OCI-LY3 (cell line): Measurements from ENCODE around the gene RPS6KA5.
"Not testable (repeated sequence)": the region's sequence is repeated elsewhere in the genome, so short reads cannot be mapped to it uniquely, and the experiment has no call there.

ENCODE experiments used
- H2AFZ ChIP-seq: fragments of 200-600, 300-600 bp; shearing (Covaris generic); 2 replicates; pipeline ENCODE4 v1.6.0; 2014; ENCODE audit warnings: antibody characterized with exemption, low read depth, low read length
- H3K27ac ChIP-seq: fragments of 200-600, 300-600 bp; sonication (generic); 2 replicates; pipeline ENCODE4 v1.5.1; 2014; ENCODE audit warnings: mild to moderate bottlenecking, low read length, moderate library complexity, mixed read lengths
- H3K27me3 ChIP-seq: fragments of 200-600, 300-600 bp; sonication (generic); 2 replicates; pipeline ENCODE4 v1.6.1; 2014; ENCODE audit warnings: low read depth, low read length, mixed read lengths
- H3K36me3 ChIP-seq: fragments of 200-600, 300-600 bp; sonication (generic); replicated peaks from 2 replicates; pipeline ENCODE3; 2014; ENCODE audit warnings: low read depth, low read length, mixed read lengths
- H3K4me1 ChIP-seq: fragments of 300-600, 200-600 bp; sonication (generic); 2 replicates; pipeline ENCODE4 v1.6.1; 2014; ENCODE audit warnings: low read length, mixed read lengths
- H3K4me2 ChIP-seq: fragments of 200-600, 300-600 bp; sonication (generic); 2 replicates; pipeline ENCODE4 v1.6.1; 2014; ENCODE audit warnings: low read length, mixed read lengths
- H3K4me3 ChIP-seq: fragments of 300-600, 200-600 bp; sonication (generic); 2 replicates; pipeline ENCODE4 v1.5.1; 2014; ENCODE audit warnings: antibody characterized with exemption, mild to moderate bottlenecking, low read length, moderate library complexity
- H3K79me2 ChIP-seq: fragments of 300-600, 200-600 bp; shearing (Covaris generic); 2 replicates; pipeline ENCODE4 v1.6.1; 2014; ENCODE audit warnings: mild to moderate bottlenecking, low read length, mixed read lengths
- H3K9ac ChIP-seq: fragments of 300-600, 200-600 bp; shearing (Covaris generic); 2 replicates; pipeline ENCODE4 v1.6.0; 2014; ENCODE audit warnings: mild to moderate bottlenecking, low read length, moderate library complexity
- H3K9me3 ChIP-seq: fragments of 200-600, 300-600 bp; shearing (Covaris generic); 2 replicates; pipeline ENCODE4 v1.6.1; 2014; ENCODE audit warnings: low read length, mixed read lengths; ENCODE audit not compliant: insufficient read depth
- H4K20me1 ChIP-seq: fragments of 200-600, 300-600 bp; sonication (generic); 2 replicates; pipeline ENCODE4 v1.6.1; 2016; ENCODE audit warnings: low read length, mixed read lengths; ENCODE audit not compliant: insufficient read depth
- EZH2phosphoT487 ChIP-seq: fragments of 200-600 bp; shearing (Covaris generic); IDR thresholded peaks from 2 replicates; pipeline ENCODE4 v1.6.1; 2018; ENCODE audit warnings: antibody characterized with exemption, mixed run types, low read depth
- TF ChIP-seq, protein P1 (sequence below): fragments of 200-600, 300-600 bp; sonication (generic); IDR thresholded peaks from 2 replicates; pipeline ENCODE4 v1.5.1; 2014; ENCODE audit warnings: antibody characterized with exemption, low read length, low read depth

Gene RPS6KA5

DNA sequence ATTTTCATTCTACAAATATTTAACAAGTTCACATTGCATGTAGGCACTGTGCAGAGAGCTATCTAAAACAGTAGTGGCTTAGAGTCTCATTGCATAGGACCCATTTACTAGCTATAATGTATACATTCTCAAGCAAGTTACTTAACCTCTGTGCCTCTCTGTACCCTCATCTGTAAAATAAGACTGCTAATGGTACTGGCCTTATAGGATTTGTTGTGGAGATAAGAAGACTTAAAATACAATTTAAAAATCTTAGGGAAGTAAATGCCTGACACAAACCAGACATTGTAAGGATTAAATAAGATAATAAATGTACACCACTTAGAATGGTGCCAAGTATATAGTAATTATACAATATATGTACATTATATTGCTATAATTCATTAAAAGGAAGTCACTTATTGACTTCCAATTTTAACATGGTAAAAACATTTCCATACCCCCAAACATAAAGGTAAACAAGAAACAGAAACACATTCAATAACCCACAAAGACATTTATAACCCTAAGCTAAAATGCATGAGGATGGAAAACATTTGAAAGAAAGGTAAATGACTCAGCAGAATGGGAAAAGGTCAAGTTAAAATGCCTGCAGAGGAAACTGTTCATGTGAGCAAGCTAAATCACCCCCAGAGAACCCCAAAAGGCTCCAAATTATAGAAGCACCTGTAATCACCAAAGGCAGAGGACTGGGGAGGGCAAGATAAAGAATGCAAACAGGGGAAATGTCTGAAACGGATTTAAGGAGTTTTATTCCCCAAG lies 30.8 kb downstream of the RPS6KA5 start:
- Histone ChIP-seq H3K4me3 (no peak overlapping the region), H3K27me3 (no peaks in the 10 kb centered on the region), H4K20me1 (no peaks in the 10 kb centered on the region), H3K4me1 (peaks cover 16% of the 10 kb centered on the region), H3K36me3 (no peaks in the 10 kb centered on the region), H3K9me3 (no peaks in the 10 kb centered on the region), H3K79me2 (peaks cover 7% of the 10 kb centered on the region), H3K9ac (no peak overlapping the region), H2AFZ (no peak overlapping the region), H3K27ac (no peak overlapping the region), H3K4me2 (no peak overlapping the region)
- TF ChIP-seq, protein P1, sequence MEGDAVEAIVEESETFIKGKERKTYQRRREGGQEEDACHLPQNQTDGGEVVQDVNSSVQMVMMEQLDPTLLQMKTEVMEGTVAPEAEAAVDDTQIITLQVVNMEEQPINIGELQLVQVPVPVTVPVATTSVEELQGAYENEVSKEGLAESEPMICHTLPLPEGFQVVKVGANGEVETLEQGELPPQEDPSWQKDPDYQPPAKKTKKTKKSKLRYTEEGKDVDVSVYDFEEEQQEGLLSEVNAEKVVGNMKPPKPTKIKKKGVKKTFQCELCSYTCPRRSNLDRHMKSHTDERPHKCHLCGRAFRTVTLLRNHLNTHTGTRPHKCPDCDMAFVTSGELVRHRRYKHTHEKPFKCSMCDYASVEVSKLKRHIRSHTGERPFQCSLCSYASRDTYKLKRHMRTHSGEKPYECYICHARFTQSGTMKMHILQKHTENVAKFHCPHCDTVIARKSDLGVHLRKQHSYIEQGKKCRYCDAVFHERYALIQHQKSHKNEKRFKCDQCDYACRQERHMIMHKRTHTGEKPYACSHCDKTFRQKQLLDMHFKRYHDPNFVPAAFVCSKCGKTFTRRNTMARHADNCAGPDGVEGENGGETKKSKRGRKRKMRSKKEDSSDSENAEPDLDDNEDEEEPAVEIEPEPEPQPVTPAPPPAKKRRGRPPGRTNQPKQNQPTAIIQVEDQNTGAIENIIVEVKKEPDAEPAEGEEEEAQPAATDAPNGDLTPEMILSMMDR: no peak
- TF ChIP-seq EZH2phosphoT487: no peak

DNA sequence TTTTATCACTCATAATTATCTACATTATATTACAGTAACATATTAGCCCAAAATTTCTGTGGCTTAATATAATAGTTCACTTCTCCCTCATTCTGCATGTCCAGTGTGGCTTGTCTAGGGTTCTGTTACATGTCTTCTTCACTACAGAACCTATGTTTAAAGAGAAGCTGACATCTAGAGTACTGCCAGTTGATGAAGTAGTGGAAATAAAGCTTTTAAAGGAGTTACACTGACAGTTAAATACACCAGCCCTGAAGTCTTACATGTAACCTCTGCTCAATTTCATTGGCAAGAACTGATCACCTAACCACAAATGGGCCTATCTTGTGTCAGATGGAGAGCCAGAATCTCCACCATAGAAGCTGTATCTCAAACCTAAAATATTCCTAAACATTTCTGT lies 32.9 kb downstream of the RPS6KA5 start:
- H4K20me1 ChIP-seq: no peaks in the 10 kb centered on the region
- peaks cover 32% of the 10 kb centered on the region for H3K4me1 ChIP-seq
- no peak overlapping the region for H3K9ac ChIP-seq
- no peaks in the 10 kb centered on the region for H3K9me3 ChIP-seq
- no peak overlapping the region for H3K4me2 ChIP-seq
- no peak overlapping the region for H2AFZ ChIP-seq
- TF ChIP-seq, protein P1: no peak
- TF ChIP-seq EZH2phosphoT487: no peak
- no peak overlapping the region for H3K27ac ChIP-seq
- H3K36me3 ChIP-seq: no peaks in the 10 kb centered on the region
- peaks cover 7% of the 10 kb centered on the region for H3K79me2 ChIP-seq
- no peaks in the 10 kb centered on the region for H3K27me3 ChIP-seq
- H3K4me3 ChIP-seq: no peak overlapping the region

GRCh38 chr14:91022622-91023028 lies 37.8 kb downstream of the RPS6KA5 start:
- H3K4me3 ChIP-seq: peak overlapping the region; percentile 57

GRCh38 chr14:91021991-91022621 lies 38.3 kb downstream of the RPS6KA5 start:
- Histone ChIP-seq H2AFZ (no peak overlapping the region), H4K20me1 (no peaks in the 10 kb centered on the region), H3K9me3 (no peaks in the 10 kb centered on the region), H3K4me1 (peaks cover 41% of the 10 kb centered on the region), H3K36me3 (no peaks in the 10 kb centered on the region), H3K27ac (peak overlapping the region; percentile 90), H3K4me3 (peak overlapping the region; percentile 57), H3K4me2 (peak overlapping the region; percentile 77), H3K27me3 (no peaks in the 10 kb centered on the region), H3K9ac (peak overlapping the region; percentile 51), H3K79me2 (peaks cover 12% of the 10 kb centered on the region; the same call in 1 of the 2 replicates)
- TF ChIP-seq, protein P1: no peak
- TF ChIP-seq EZH2phosphoT487: no peak

More at GRCh38 chr14:91022622-91023028, 37.8 kb downstream of the RPS6KA5 start:
- H2AFZ ChIP-seq, H3K9me3 ChIP-seq, H3K27me3 ChIP-seq, H4K20me1 ChIP-seq, H3K36me3 ChIP-seq: not testable (repeated sequence)
- peaks cover 41% of the 10 kb centered on the region for H3K4me1 ChIP-seq
- H3K4me2 ChIP-seq: peak overlapping the region; percentile 77
- H3K9ac ChIP-seq: peak overlapping the region; percentile 51; the same call in 1 of the 2 replicates
- H3K79me2 ChIP-seq: peaks cover 12% of the 10 kb centered on the region; the same call in 1 of the 2 replicates
- H3K27ac ChIP-seq: peak overlapping the region; percentile 90
